Testis (tissue), 3 donors: ENCODE results near the gene RNF166. TPM values are rescaled to one million over a fixed set of nuclear protein-coding genes. Genes with fewer than 3 reads are reported as not detected.

Experiments used
- DNase-seq: peaks from one replicate; pipeline ENCODE4 v3.0.0-alpha.2; 2019
- H3K27ac ChIP-seq, 2 donors: fragments of 200-600 bp; sonication (generic); one replicate each; pipeline ENCODE4 v1.5.1; 2019
- H3K27me3 ChIP-seq: fragments of 200-600 bp; sonication (generic); one replicate; pipeline ENCODE4 v1.5.1; 2019
- H3K36me3 ChIP-seq: fragments of 200-600 bp; sonication (generic); one replicate; pipeline ENCODE4 v1.5.1; 2017; ENCODE audit warnings: low read depth; ENCODE audit errors: missing control alignments
- H3K4me1 ChIP-seq: fragments of 200-600 bp; sonication (generic); one replicate; pipeline ENCODE4 v1.5.1; 2019
- H3K4me3 ChIP-seq, 2 donors: fragments of 200-600 bp; sonication (generic); one replicate each; pipeline ENCODE4 v1.5.1; 2017 to 2019
- H3K9me3 ChIP-seq: fragments of 200-600 bp; sonication (generic); one replicate; pipeline ENCODE4 v1.5.1; 2017
- POLR2A ChIP-seq: fragments of 450-650 bp; IDR thresholded peaks from one replicate; pipeline ENCODE4 v1.6.1; 2017; ENCODE audit warnings: antibody characterized with exemption, mild to moderate bottlenecking, moderate library complexity
- WGBS, 2 donors: methylation state at CpG; one replicate each; pipeline ENCODE4 v1.1.5; 2018; 5-methylcytosine and 5-hydroxymethylcytosine counted together
- intact Hi-C: fragments of 100-400 bp; cut with DNase I; formaldehyde crosslinking; loops from one replicate; pipeline ENCODE4 v1.15.1; 2023; ENCODE audit warnings: low total_unique reads
- polyA plus RNA-seq: library from polyadenylated mRNA; stranded (reverse); fragments of 350-450 nt; fragmentation: Illumina TruSeq; extraction: RNeasy Lipid Tissue Mini Kit (QIAGEN cat#74804); gene quantifications from one replicate; pipeline ENCODE4 v1.2.3, GENCODE V29; 2014; ENCODE audit warnings: low read depth, low replicate concordance; ENCODE audit not compliant: insufficient read depth
- total RNA-seq, 2 donors: library from RNA; depleted of rRNA; stranded (reverse); fragments of >200 nt; gene quantifications; one replicate each; pipeline ENCODE4 v1.2.3, GENCODE V29; 2016
- TF ChIP-seq, protein P1 (sequence below), 3 experiments: fragments of 450-650 bp in 2 of 3; fragments of 200-600 bp in 1 of 3; sonication (generic) in 1 of 3; IDR thresholded peaks; one replicate each; pipeline ENCODE4 v1.5.1; 2016 to 2019; ENCODE audit warnings: antibody characterized with exemption in 3 of 3, mild to moderate bottlenecking in 2 of 3, moderate library complexity in 1 of 3

Gene RNF166
- total and polyA plus RNA-seq, 3 donors from 2014 or later, result 18.3 to 41.3 (median 37.4) TPM

- no peaks in the 10 kb centered on the region for H3K9me3 ChIP-seq
- H3K36me3 ChIP-seq, result no peaks in the 10 kb centered on the region
- H3K27me3 ChIP-seq, result no peaks in the 10 kb centered on the region
- TF ChIP-seq POLR2A, result no peak
- intact Hi-C loops, result no loop called here
- H3K4me3 ChIP-seq, result no peak overlapping the region
- H3K4me1 ChIP-seq, result peaks cover 21% of the 10 kb centered on the region
- no peak overlapping the region for H3K27ac ChIP-seq
- WGBS, 2 donors, result 84 to 87% methylated on average over 16 to 30 of the region's 30 CpGs
- DNase-seq, result no peak
Observed at GRCh38 chr16:88701581-88702370, 4.4 kb downstream of the RNF166 start.

DNA sequence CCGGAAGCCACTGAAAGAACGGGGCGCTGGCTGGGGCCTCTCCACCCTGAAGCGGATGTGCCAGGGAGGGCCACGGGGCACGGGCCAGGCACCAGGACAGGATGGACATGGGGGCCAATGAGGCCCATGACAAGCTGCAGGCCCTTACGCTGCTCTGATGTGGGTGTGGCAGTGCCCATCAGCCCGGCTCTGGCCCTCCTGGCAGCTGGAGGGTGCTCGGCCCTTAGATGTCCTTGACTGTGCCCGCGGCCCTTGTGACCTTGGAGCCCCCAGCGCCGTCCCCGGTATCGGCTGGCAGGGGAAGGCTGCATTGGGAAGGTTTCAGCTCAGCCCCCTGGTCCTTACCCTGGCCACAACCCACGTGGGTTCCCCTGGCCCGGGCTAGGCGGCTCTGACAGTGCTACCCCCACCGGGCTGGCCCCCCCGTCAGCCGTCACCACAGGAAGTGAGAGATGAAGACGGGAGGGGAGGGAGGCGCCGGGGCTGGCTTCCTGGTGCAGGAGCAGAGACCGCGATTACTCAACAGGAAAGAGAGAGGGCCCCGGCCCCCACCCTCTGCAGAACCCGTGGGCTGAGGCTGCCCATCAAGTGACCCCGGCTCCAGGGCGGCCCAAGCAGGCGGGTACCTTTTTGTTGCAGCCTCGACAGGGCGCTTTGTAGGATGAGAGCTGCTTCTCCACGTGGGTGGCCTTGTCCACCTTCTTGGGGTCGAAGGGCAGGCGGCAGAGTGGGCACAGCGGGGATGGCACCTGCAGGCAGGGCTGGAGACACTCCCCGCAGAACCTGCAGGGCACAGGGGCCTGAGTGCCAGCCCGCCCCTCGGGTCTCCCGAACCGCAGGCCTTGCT, 5.3 kb downstream of the RNF166 start:
- H3K4me1 ChIP-seq, result peaks cover 20% of the 10 kb centered on the region
- DNase-seq, result peak; percentile 80
- H3K9me3 ChIP-seq, result no peaks in the 10 kb centered on the region
- no peaks in the 10 kb centered on the region for H3K27me3 ChIP-seq
- no peak overlapping the region for H3K27ac ChIP-seq
- intact Hi-C loops, result no loop called here
- TF ChIP-seq, protein P1, sequence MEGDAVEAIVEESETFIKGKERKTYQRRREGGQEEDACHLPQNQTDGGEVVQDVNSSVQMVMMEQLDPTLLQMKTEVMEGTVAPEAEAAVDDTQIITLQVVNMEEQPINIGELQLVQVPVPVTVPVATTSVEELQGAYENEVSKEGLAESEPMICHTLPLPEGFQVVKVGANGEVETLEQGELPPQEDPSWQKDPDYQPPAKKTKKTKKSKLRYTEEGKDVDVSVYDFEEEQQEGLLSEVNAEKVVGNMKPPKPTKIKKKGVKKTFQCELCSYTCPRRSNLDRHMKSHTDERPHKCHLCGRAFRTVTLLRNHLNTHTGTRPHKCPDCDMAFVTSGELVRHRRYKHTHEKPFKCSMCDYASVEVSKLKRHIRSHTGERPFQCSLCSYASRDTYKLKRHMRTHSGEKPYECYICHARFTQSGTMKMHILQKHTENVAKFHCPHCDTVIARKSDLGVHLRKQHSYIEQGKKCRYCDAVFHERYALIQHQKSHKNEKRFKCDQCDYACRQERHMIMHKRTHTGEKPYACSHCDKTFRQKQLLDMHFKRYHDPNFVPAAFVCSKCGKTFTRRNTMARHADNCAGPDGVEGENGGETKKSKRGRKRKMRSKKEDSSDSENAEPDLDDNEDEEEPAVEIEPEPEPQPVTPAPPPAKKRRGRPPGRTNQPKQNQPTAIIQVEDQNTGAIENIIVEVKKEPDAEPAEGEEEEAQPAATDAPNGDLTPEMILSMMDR (IDR thresholded peaks at IDR 0.05), result no peak
- WGBS, 2 donors, result 53 to 65% methylated on average over 23 to 42 of the region's 42 CpGs
- no peak overlapping the region for H3K4me3 ChIP-seq
- no peaks in the 10 kb centered on the region for H3K36me3 ChIP-seq

DNA sequence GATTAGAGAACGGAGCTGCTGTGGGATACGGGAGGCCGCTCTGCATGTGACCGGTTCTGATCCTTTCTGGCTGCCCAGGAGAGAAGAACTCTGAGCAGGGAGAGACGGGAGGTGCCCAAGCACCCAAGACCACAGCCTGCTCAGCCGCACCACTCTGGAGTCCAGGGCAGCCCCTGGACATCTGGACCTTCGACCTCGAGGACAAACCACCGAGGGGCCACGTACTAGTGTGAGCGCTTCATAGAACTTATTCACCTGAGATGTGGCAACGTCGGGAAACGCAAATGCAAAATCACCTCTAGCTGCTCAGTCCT, 5.9 kb downstream of the RNF166 start:
- WGBS, 2 donors, result 79 to 92% methylated on average over 11 to 14 of the region's 14 CpGs
- no peaks in the 10 kb centered on the region for H3K9me3 ChIP-seq
- no peaks in the 10 kb centered on the region for H3K27me3 ChIP-seq
- no peaks in the 10 kb centered on the region for H3K36me3 ChIP-seq
- intact Hi-C loops, result no loop called here
- peaks cover 16% of the 10 kb centered on the region for H3K4me1 ChIP-seq
- no peak for DNase-seq
- H3K27ac ChIP-seq, result no peak overlapping the region
- no peak overlapping the region for H3K4me3 ChIP-seq
- TF ChIP-seq, protein P1 (IDR thresholded peaks at IDR 0.05), result no peak
- TF ChIP-seq POLR2A, result no peak

DNA sequence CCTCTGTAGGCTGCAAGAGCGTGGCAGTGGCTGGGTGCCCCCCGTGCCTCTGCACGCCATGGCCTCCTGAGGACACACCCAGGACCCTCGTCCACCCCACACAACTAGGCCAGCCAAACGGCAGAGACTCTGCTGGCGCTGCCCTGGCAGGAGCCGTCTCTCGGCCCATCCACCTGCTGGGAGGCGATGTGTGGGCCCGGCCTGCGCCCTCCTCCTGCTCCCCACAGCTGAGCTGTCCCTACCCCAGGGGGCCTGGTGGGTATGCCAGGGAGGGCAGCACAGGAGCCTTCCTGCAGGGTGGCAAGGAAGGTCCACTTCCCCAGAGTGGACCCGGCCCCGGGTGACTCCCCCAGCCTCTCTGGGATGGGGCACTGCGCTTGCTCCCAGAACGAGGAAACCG, 7.0 kb downstream of the RNF166 start:
- 93 to 100% methylated on average over 3 to 16 of the region's 16 CpGs for WGBS, 2 donors
- Histone ChIP-seq H3K27ac (no peak overlapping the region), H3K36me3 (no peaks in the 10 kb centered on the region), H3K27me3 (no peaks in the 10 kb centered on the region), H3K9me3 (no peaks in the 10 kb centered on the region), H3K4me3 (no peak overlapping the region), H3K4me1 (peaks cover 9% of the 10 kb centered on the region)
- TF ChIP-seq, protein P1 (IDR thresholded peaks at IDR 0.05), result no peak
- TF ChIP-seq POLR2A, result no peak
- intact Hi-C loops, result no loop called here
- no peak for DNase-seq

GRCh38 chr16:88698646-88699045, 7.6 kb downstream of the RNF166 start:
- WGBS, 2 donors, result 89 to 97% methylated on average over 7 to 22 of the region's 25 CpGs
- peaks cover 4% of the 10 kb centered on the region for H3K4me1 ChIP-seq
- no peak overlapping the region for H3K4me3 ChIP-seq
- no peak for TF ChIP-seq POLR2A
- TF ChIP-seq, protein P1 (IDR thresholded peaks at IDR 0.05), result no peak
- DNase-seq, result no peak
- no peaks in the 10 kb centered on the region for H3K27me3 ChIP-seq
- no peaks in the 10 kb centered on the region for H3K36me3 ChIP-seq
- intact Hi-C loops, result no loop called here
- no peak overlapping the region for H3K27ac ChIP-seq
- no peaks in the 10 kb centered on the region for H3K9me3 ChIP-seq
